Chondrocyte (in vitro differentiated cells): ENCODE measurements around the gene NEIL1. TPM values are rescaled to one million over a fixed set of nuclear protein-coding genes. Genes with fewer than 3 reads are reported as not detected.
"Not testable (repeated sequence)": the region's sequence is repeated elsewhere in the genome, so short reads cannot be mapped to it uniquely, and the experiment has no call there.

Experiments used
- DNase-seq: peaks from one replicate; pipeline ENCODE4 v3.0.0; 2021; ENCODE audit warnings: mixed read lengths, low spot score
- H3K27ac Mint-ChIP-seq: one replicate; pipeline ENCODE4 v1.8.0; 2021; ENCODE audit warnings: mild to moderate bottlenecking, moderate library complexity, mixed read lengths; ENCODE audit not compliant: unreplicated experiment
- H3K27me3 Mint-ChIP-seq: 2 replicates; pipeline ENCODE4 v1.8.0; 2021; ENCODE audit warnings: low read depth, mixed read lengths
- H3K36me3 Mint-ChIP-seq: 2 replicates; pipeline ENCODE4 v1.8.0; 2021; ENCODE audit warnings: low read depth, mixed read lengths
- H3K4me1 Mint-ChIP-seq: 2 replicates; pipeline ENCODE4 v1.8.0; 2021; ENCODE audit warnings: low read depth, mild to moderate bottlenecking, mixed read lengths
- H3K4me3 Mint-ChIP-seq: one replicate; pipeline ENCODE4 v1.8.0; 2021; ENCODE audit warnings: mild to moderate bottlenecking, moderate library complexity, mixed read lengths; ENCODE audit not compliant: unreplicated experiment
- H3K9me3 Mint-ChIP-seq: 2 replicates; pipeline ENCODE4 v1.8.0; 2021; ENCODE audit warnings: low read depth, mixed read lengths
- CTCF ChIP-seq: fragments of 200-600 bp; sonication (generic); IDR thresholded peaks from 2 replicates; pipeline ENCODE4 v1.5.0; 2021; ENCODE audit warnings: antibody characterized with exemption, mild to moderate bottlenecking, moderate library complexity
- total RNA-seq: library from RNA; stranded (reverse); gene quantifications from 3 replicates; pipeline ENCODE4 v1.2.1, GENCODE V29; 2021

Gene NEIL1
- total RNA-seq, 1 donor from 2014 or later = 22.0 TPM

GRCh38 chr15:75328493-75329314 lies 18.1 kb upstream of the NEIL1 start:
- Mint-ChIP-seq H3K9me3 (no peaks in the 10 kb centered on the region), H3K27ac (no peak overlapping the region)

GRCh38 chr15:75329571-75329970 lies 17.3 kb upstream of the NEIL1 start:
- H3K27me3 Mint-ChIP-seq = peaks cover 3% of the 10 kb centered on the region
- no peak for TF ChIP-seq CTCF
- H3K4me1 Mint-ChIP-seq = no peaks in the 10 kb centered on the region
- DNase-seq = no peak
- H3K9me3 Mint-ChIP-seq = no peaks in the 10 kb centered on the region
- no peaks in the 10 kb centered on the region for H3K36me3 Mint-ChIP-seq
- no peak overlapping the region for H3K27ac Mint-ChIP-seq
- no peak overlapping the region for H3K4me3 Mint-ChIP-seq

More at GRCh38 chr15:75328493-75329314, 18.1 kb upstream of the NEIL1 start:
- TF ChIP-seq CTCF = no peak
- Mint-ChIP-seq H3K36me3 (no peaks in the 10 kb centered on the region), H3K27me3 (peaks cover 3% of the 10 kb centered on the region), H3K4me1 (no peaks in the 10 kb centered on the region), H3K4me3 (no peak overlapping the region)
- DNase-seq = no peak

- peaks cover 19% of the 10 kb centered on the region for H3K4me1 Mint-ChIP-seq
- not testable (repeated sequence) for H3K36me3 Mint-ChIP-seq, H3K9me3 Mint-ChIP-seq, H3K27ac Mint-ChIP-seq, DNase-seq, H3K27me3 Mint-ChIP-seq, H3K4me3 Mint-ChIP-seq
Observed at GRCh38 chr15:75332093-75332492, 14.7 kb upstream of the NEIL1 start.

GRCh38 chr15:75333654-75334419 lies 13.0 kb upstream of the NEIL1 start:
- H3K4me3 Mint-ChIP-seq, H3K27ac Mint-ChIP-seq, H3K9me3 Mint-ChIP-seq, H3K27me3 Mint-ChIP-seq, H3K36me3 Mint-ChIP-seq: not testable (repeated sequence)
- DNase-seq = peak; percentile 2
- peaks cover 24% of the 10 kb centered on the region for H3K4me1 Mint-ChIP-seq

- Mint-ChIP-seq H3K27ac (peak overlapping the region; percentile 97), H3K27me3 (no peaks in the 10 kb centered on the region), H3K36me3 (peaks cover 4% of the 10 kb centered on the region), H3K9me3 (no peaks in the 10 kb centered on the region), H3K4me1 (peaks cover 24% of the 10 kb centered on the region), H3K4me3 (peak overlapping the region; percentile 99)
- DNase-seq = no peak
- TF ChIP-seq CTCF = no peak
Observed at GRCh38 chr15:75335313-75335704, 11.5 kb upstream of the NEIL1 start.

- Mint-ChIP-seq H3K4me3 (peak within 1 kb of the TSS; percentile 99), H3K27me3 (no peaks in the 10 kb centered on the region), H3K4me1 (peaks cover 24% of the 10 kb centered on the region), H3K9me3 (no peaks in the 10 kb centered on the region), H3K27ac (peak within 1 kb of the TSS; percentile 97), H3K36me3 (peaks cover 4% of the 10 kb centered on the region)
- no peak for DNase-seq
- TF ChIP-seq CTCF = no peak
Observed at GRCh38 chr15:75335705-75336355, 11.0 kb upstream of the NEIL1 start, which contains the start of gene COMMD4. TSS of gene COMMD4 (plus strand) at chr15:75336063. CDS start at chr15:75336090, 27 bp downstream.
